GM06990 (cell line): Measurements from ENCODE around the gene SLC22A4.

Source experiments
- DNase-seq: peaks from one replicate; pipeline ENCODE4 v3.0.0-alpha.2; 2011; ENCODE audit not compliant: insufficient read length; ENCODE audit errors: extremely low read depth
- H3K27me3 ChIP-seq: replicated peaks from 2 replicates; pipeline ENCODE4 v1.6.0; 2011; ENCODE audit warnings: low read length; ENCODE audit not compliant: control insufficient read depth, insufficient read depth
- H3K36me3 ChIP-seq: 2 replicates; pipeline ENCODE4 v1.5.1; 2011; ENCODE audit warnings: low read length; ENCODE audit not compliant: control insufficient read depth, insufficient read depth
- H3K4me3 ChIP-seq: replicated peaks from 2 replicates; pipeline ENCODE4 v1.5.1; 2011; ENCODE audit warnings: low read depth, mild to moderate bottlenecking, control low read depth, low read length
- CTCF ChIP-seq: IDR thresholded peaks from 2 replicates; pipeline ENCODE4 v1.5.1; 2011; ENCODE audit warnings: low read length, control low read depth, mild to moderate bottlenecking, inconsistent platforms; ENCODE audit not compliant: insufficient read depth, poor library complexity, severe bottlenecking

Gene SLC22A4

GRCh38 chr5:132264546-132265335 is 29.5 kb upstream of the SLC22A4 start:
- no peaks in the 10 kb centered on the region for H3K27me3 ChIP-seq
- H3K36me3 ChIP-seq, result no peaks in the 10 kb centered on the region
- no peak for DNase-seq
- no peak for TF ChIP-seq CTCF
- no peak overlapping the region for H3K4me3 ChIP-seq

GRCh38 chr5:132265336-132266030 is 28.7 kb upstream of the SLC22A4 start:
- no peak for DNase-seq
- Histone ChIP-seq H3K27me3 (no peaks in the 10 kb centered on the region), H3K36me3 (no peaks in the 10 kb centered on the region), H3K4me3 (no peak overlapping the region)
- no peak for TF ChIP-seq CTCF

- Histone ChIP-seq H3K36me3 (no peaks in the 10 kb centered on the region), H3K4me3 (no peak overlapping the region), H3K27me3 (no peaks in the 10 kb centered on the region)
- no peak for TF ChIP-seq CTCF
- no peak for DNase-seq
Observed at GRCh38 chr5:132266031-132266835, 28.0 kb upstream of the SLC22A4 start.

GRCh38 chr5:132266836-132267160 is 27.4 kb upstream of the SLC22A4 start:
- Histone ChIP-seq H3K36me3 (no peaks in the 10 kb centered on the region), H3K4me3 (no peak overlapping the region), H3K27me3 (no peaks in the 10 kb centered on the region)
- DNase-seq, result no peak
- no peak for TF ChIP-seq CTCF

GRCh38 chr5:132267166-132267739 is 26.9 kb upstream of the SLC22A4 start:
- DNase-seq, result no peak
- no peak for TF ChIP-seq CTCF
- H3K27me3 ChIP-seq, result no peaks in the 10 kb centered on the region
- H3K4me3 ChIP-seq, result no peak overlapping the region
- H3K36me3 ChIP-seq, result no peaks in the 10 kb centered on the region
